Omental fat pad (tissue), 4 donors: ENCODE measurements around the gene PBXIP1. TPM values are rescaled to one million over a fixed set of nuclear protein-coding genes. Genes with fewer than 3 reads are reported as not detected.

ENCODE experiments used
- ATAC-seq: fragments of 150-250 bp; one replicate; pipeline ENCODE4 v1.9.1; 2016; ENCODE audit warnings: mild to moderate bottlenecking, moderate library complexity; ENCODE audit not compliant: low FRiP score
- DNase-seq: peaks from one replicate; pipeline ENCODE4 v3.0.0-alpha.2; 2019; ENCODE audit warnings: low spot score
- CTCF ChIP-seq, 3 donors: fragments of 450-650 bp; IDR thresholded peaks; one replicate each; pipeline ENCODE4 v1.5.1; 2016 to 2017; ENCODE audit warnings: antibody characterized with exemption in 3 of 3, mild to moderate bottlenecking in 3 of 3, moderate library complexity in 2 of 3
- total RNA-seq, 4 donors: library from RNA; depleted of rRNA; stranded (reverse); fragments of >200 nt; gene quantifications; one replicate each; pipeline ENCODE4 v1.1.0, GENCODE V29; 2016

PBXIP1 gene
- total RNA-seq, 4 donors from 2014 or later = 65.0 to 93.7 (median 82.0) TPM

GRCh38 chr1:154974102-154974807 is 18.4 kb upstream of the PBXIP1 start, which contains the start of gene CKS1B:
Gene CKS1B (plus strand): TSS chr1:154974681. CDS start chr1:154974746, 65 bp downstream.
- ATAC-seq (peak; percentile 84), DNase-seq (peak; percentile 98)
- no peak for TF ChIP-seq CTCF (IDR thresholded peaks at IDR 0.05)

- no peak for TF ChIP-seq CTCF (IDR thresholded peaks at IDR 0.05)
- DNase-seq (peak; percentile 98), ATAC-seq (peak; percentile 33)
Measured at GRCh38 chr1:154973344-154974101, 17.6 kb upstream of the PBXIP1 start.

GRCh38 chr1:154972517-154973343 is 16.8 kb upstream of the PBXIP1 start:
- DNase-seq = no peak
- ATAC-seq = peak; percentile 13

GRCh38 chr1:154972213-154972516 is 16.3 kb upstream of the PBXIP1 start:
- TF ChIP-seq CTCF (IDR thresholded peaks at IDR 0.05) = no peak
- DNase-seq (no peak), ATAC-seq (no peak)

More at GRCh38 chr1:154972517-154973343, 16.8 kb upstream of the PBXIP1 start:
- no peak for TF ChIP-seq CTCF (IDR thresholded peaks at IDR 0.05)

GRCh38 chr1:154971341-154971998 is 15.6 kb upstream of the PBXIP1 start:
- DNase-seq (no peak), ATAC-seq (no peak)
- TF ChIP-seq CTCF (IDR thresholded peaks at IDR 0.05) = no peak

- ATAC-seq (peak; percentile 61), DNase-seq (peak; percentile 82)
- TF ChIP-seq CTCF (IDR thresholded peaks at IDR 0.05) = no peak
Measured at GRCh38 chr1:154970631-154971340, 14.9 kb upstream of the PBXIP1 start, which contains the start of gene SHC1. Gene SHC1 (minus strand): TSS chr1:154970747. CDS start chr1:154970526, 221 bp downstream.
